Cardiac fibroblast (primary cell): ENCODE results near the gene ZNF804A.

Experiments used
- DNase-seq, 2 donors: peaks; one replicate each; pipeline versions ENCODE4 v3.0.0 to v3.0.0-alpha.2; 2010; ENCODE audit warnings: low read depth in 2 of 2
- H3K4me3 ChIP-seq, 2 donors: replicated peaks in 1 of 2; 1 replicate in 1 of 2; 2 replicates in 1 of 2; pipeline ENCODE4 v1.5.1; 2011; ENCODE audit warnings: low read depth in 2 of 2, low read length in 2 of 2, mild to moderate bottlenecking in 2 of 2, moderate library complexity in 1 of 2
- TF ChIP-seq, protein P1 (sequence below): IDR thresholded peaks from one replicate; pipeline ENCODE4 v1.5.1; 2011; ENCODE audit warnings: low read depth, mild to moderate bottlenecking, low read length, inconsistent platforms

ZNF804A gene

DNA sequence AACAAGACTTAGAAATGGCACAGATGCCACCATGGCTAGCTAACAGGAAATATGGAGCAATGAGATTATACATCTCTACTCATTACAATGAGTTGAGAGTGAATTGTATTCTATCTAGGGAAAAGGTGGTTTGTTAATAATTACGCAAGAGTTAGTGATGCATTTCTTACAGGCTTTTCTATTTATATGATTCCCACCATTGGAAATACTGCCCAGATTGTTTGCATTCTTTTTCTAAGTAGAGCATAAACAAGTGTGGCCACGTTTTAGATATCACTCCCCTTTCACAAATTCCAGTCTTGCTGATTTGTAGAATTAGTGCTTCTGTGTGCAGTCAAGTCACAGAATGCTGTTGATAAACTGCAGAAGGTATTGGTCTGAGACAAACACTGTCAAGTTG lies 56.6 kb downstream of the ZNF804A start:
- TF ChIP-seq, protein P1, sequence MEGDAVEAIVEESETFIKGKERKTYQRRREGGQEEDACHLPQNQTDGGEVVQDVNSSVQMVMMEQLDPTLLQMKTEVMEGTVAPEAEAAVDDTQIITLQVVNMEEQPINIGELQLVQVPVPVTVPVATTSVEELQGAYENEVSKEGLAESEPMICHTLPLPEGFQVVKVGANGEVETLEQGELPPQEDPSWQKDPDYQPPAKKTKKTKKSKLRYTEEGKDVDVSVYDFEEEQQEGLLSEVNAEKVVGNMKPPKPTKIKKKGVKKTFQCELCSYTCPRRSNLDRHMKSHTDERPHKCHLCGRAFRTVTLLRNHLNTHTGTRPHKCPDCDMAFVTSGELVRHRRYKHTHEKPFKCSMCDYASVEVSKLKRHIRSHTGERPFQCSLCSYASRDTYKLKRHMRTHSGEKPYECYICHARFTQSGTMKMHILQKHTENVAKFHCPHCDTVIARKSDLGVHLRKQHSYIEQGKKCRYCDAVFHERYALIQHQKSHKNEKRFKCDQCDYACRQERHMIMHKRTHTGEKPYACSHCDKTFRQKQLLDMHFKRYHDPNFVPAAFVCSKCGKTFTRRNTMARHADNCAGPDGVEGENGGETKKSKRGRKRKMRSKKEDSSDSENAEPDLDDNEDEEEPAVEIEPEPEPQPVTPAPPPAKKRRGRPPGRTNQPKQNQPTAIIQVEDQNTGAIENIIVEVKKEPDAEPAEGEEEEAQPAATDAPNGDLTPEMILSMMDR = no peak
- H3K4me3 ChIP-seq = no peak overlapping the region
- peak; percentile 38 to 51 for DNase-seq

DNA sequence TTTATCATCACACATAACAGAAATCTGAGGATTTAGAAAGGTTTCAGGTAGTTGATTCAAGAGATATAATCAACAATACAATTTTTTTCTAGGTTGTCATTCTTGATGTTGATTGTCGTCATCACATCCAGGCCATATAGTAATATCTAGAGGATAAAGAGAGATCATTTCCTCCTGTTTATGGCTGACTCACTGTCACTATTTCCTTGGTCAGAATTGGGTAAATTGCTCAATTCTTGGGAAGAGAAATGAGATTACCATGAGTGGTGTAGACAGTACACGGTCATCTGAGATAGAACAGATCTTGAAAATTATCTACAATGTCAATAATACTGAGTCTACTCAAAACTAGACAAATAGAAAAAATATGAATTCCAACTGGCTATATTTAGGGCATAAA lies 78.8 kb downstream of the ZNF804A start:
- peak; percentile 0 to 8 for DNase-seq
- H3K4me3 ChIP-seq = no peak overlapping the region
- TF ChIP-seq, protein P1 = no peak

DNA sequence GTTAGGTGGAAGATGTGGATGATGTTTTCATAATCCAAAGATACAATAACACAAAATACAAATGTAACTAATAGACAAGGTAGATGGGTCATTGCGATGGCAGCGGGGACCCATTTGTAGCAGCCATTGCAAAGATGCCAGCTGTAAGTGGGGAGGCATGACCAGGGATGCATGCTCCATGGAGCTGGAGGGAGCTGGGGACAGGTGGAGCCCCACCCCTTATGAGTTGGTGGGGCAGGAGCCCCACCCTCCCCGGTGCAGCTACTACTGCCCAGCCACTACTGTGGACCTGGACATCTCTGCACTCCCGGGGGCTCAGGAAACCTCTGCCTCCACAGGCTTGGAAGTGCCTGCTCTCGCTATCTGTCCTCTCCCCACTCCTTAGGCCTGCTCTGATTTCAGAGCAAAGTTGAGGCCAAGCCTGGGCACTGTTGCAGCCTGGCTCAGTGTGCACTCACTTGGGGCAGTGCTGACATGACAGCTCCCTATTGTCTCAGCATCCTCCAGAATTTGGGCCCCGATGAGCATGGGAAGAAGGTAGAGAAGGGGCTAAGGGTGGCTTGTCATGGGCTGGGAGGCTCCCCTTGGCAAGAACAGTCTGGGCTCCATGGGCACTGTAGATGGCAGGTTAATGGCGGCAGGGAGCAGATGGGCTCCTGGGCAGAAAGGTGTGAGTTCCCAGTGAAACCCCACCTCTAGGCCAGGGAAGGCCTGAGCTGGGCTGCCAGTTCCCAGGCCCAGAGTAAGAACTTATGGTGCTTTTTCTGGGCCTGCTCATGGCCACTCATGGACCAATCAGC lies 81.1 kb downstream of the ZNF804A start:
- TF ChIP-seq, protein P1 = no peak
- DNase-seq = no peak
- H3K4me3 ChIP-seq = no peak overlapping the region

DNA sequence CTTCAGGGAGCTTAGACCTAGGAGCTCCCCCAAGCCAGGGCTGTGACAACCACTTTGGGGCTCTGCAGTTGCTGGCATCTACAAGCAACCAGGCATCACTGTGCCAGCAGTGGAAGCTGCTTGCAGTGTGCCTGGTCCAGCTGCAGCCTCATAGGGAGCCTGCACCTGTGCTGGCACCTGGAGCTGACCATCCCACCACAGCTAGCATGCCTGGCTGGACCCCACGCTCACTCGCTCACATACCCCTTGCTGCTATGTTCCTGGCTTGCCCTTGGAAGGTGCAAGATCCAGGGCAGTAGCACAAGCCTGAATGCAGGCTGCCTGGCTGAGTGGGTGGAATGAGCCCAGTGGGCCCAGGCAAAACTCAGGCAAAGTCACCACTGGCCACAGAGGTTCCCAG lies 82.5 kb downstream of the ZNF804A start:
- TF ChIP-seq, protein P1 = no peak
- no peak for DNase-seq
- H3K4me3 ChIP-seq = no peak overlapping the region

DNA sequence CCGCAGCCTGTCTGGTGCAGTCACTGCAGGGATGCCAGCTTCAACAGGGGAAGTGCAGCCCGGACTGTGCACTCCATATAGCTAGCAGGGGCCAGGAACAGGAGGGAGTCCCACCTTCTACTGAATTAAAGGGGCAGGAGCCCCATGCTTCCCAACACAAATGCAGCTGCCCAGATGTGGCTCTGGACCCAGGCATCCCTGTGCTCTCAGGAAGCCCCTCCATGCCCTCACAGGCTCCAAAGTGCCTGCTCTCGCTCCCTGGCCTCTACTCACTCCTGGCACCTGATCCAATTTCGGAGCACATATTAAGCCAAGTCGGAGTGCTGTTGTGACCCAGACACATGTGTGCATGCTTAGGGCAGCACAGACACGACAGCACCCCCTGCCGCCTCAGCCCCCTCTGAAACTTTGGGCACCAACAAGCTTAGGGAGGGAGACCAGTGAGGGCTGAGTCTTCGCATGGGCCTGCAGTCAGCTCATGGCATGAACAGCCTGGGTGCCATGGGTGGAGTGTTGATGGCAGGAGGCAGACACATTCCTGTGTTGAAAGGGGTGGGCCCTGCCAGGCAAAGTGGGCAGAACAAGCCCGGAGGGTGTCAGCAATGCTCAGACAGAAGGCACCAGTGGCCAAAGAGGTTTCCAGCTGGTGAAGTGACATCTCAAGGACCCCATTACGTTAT lies 83.5 kb downstream of the ZNF804A start:
- DNase-seq = no peak
- TF ChIP-seq, protein P1 = no peak
- no peak overlapping the region for H3K4me3 ChIP-seq

DNA sequence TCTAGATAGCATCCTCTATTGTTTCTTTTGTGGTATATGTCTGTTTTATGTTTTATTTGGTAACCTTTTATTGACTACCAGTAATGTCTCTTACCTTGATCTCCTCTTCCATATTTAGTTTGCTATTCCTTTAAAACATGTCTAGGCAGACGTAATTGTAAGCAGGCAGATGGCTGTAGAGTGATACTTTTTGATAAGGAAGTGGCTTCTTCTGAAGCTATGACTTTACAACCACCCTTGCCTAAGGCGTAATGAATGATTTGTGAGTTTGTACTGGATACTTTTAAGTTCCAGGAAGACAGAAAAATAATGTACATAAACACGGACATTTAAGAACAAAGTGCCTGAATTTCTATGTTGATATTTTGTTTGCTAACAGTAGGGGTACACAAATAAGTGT lies 85.6 kb downstream of the ZNF804A start:
- H3K4me3 ChIP-seq = no peak overlapping the region
- TF ChIP-seq, protein P1 = no peak
- no peak for DNase-seq
